ENCODE data around the gene GET3.
"Not testable (repeated sequence)": the region's sequence is repeated elsewhere in the genome, so short reads cannot be mapped to it uniquely, and the experiment has no call there.

GET3 gene

DNA sequence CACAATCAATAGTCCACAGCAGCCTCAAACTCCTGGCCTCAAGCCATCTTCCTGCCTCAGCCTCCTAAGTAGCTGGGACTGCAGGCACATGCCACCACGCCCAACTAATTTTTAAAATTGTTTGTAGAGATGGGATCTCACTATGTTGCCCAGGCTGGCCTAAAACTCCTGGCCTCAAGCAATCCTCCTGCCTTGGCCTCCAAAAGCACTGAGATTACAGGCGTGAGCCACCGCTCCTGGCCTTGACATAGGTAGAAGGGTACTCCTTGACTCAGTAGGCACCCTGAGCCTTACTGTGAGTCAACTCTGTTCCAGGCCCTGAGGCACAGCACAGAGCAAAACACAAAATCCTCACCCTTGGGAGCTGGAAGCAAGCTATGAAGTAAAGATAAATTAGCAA is 21.4 kb upstream of the GET3 start:
- DNase-seq (ENCODE audit: low read depth in 3 of 3) = no peak

DNA sequence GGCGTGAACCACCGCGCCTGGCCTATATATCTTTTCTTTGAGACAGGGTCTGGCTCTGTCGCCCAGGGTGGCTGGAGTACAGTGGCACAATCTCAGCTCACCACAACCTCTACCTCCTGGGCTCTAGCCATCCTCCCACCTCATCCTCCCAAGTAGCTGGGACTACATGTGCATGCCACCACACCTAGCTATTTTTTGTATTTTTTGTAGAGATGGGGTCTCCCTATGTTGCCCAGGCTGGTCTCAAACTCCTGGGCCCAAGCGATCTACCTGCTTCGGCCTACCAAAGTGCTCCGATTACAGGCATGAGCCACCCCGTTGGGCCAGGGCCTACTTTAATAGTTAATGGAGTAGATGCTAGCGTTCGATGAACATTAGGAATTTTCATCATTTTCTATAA is 17.0 kb upstream of the GET3 start:
- no peak for DNase-seq (ENCODE audit: low read depth in 3 of 3)

DNA sequence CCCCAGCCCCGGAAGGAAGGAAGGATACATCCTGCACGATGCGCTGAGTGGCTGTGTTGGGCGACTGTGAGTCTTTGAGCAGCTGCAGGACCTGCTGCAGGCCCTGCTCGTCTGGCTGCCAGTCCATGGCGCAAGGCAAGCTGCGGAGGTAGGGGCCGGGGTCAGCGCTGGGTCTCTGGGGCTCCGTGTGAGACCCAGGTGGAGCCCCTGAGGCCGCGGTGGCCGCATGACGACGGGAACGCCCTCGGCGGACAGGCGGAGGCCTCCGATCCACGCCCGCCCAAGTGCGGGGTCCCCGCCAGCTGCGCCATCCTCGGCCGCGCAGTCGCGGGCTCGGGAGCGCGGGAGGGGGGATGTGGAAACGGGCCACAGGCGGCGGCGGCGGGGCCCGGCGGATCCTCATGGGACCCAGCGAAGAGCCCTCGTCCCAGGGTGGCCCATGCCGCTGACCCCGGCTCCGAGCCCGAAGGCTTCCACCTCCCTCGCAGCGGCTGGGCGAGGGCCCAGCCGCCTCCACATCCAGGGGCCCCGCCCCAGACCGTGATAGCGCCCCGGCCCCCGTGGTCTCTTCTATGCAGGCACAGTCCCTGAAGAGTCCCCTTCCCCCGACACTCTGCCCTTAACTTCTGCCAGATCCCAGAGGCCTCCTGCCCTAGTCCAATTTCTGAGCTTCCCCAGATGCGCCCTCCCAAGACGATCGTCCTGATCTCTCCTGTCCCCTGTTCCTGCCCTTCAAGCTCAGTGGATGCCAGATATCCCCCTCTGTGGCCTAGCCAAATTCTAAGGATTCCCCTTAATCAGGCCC is 16.2 kb upstream of the GET3 start:
- DNase-seq (ENCODE audit: low read depth in 3 of 3) = no peak

DNA sequence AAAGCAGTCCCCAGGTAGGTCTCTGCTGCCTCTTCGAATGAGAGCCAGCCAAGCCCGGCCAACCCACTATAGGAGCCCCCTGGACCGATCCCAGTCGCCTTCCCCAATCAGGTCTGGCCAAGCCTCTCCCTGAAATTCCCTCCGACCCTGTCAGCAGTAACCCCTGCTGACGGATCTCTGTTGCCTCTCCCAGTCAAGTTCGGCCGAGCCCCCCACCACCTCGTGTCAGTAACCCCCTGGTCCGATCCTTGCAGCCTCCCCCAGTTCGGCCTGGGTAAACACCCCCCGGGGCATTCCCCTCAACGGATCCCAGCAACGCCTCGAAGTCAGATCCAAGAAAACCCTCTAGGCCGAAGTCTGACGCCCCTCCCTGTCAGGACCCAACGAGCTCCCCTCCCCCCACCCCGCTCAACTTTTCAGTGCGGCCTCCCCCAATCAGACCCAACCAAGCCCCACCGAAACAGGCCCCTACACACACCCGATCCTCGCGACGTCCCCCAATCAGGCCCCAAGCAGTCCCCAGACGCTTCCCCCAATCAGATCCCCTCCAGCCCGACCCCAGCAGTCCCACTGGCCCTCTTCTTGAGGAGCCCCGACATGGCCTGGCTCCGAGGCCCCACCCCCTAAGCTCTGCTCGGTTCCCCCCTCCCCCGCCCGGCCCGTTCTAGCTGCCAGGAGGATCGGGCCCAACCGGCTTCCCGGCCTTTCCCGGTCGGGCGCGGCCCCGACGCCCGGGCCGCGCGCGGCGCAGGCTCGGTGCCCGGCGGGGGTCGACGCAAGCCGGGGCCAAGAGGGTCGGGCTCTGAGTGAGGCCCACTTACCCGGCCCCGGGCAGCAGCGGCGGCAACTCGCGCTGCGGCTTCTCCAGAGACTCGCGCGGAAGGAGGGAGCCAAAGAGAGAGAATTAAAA is 15.4 kb upstream of the GET3 start:
- peak in 1 of 3 donors; percentile 62 for DNase-seq (ENCODE audit: low read depth in 3 of 3)

DNA sequence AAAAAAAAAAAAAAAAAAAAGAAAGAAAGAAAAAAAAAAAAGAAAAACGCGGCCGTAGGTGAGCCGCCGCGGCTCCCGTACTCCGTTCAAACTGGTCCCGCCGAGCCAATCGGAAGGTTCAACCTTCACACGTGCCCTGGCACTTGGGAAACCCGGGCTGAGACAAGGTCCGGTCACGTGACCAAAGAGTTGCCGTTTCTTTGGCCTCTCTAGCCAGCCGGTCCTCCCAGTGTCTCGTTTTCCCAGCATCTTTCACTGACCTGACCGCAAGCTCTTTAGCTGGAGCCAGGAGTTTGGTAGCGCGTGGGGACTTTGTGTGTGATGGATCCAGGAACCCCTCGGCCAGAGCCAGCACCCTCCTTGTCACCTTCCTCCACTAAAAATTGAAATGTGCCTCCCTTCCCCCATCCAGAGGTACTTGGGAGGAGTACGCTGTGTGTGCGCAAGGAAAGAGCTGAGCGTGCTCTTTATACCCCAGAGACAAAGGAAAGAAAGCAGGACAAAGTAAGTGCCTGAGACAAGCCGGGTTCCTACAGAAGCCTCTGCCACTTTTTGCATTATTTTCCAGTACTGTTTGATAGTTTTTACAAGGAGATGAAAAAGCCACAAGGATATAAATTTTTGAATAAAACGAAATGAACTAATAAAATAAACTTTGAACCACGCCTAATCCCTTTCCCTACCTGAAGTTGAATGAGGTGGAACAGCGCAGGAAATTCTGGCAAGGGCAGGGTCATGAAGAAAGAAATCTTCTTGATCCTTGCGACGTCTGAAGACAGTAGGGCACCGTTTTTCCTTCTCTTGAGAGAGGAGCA is 14.5 kb upstream of the GET3 start:
- peak; percentile 84 to 92 (median 91) for DNase-seq (ENCODE audit: low read depth in 3 of 3)

DNA sequence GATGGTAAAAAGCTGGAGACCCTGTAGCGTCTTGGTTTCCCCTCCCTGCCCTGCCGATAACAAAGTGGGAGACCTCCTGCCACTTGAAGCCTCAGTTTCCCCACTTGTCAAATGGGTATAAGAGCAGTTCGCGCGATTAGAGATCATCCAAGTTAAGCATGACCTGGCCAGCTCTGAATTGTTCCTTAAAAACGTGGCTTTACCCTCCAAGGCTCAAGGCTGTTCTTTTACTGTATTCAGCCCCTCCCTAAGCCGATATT is 14.0 kb upstream of the GET3 start:
- no peak for DNase-seq (ENCODE audit: low read depth in 3 of 3)

DNA sequence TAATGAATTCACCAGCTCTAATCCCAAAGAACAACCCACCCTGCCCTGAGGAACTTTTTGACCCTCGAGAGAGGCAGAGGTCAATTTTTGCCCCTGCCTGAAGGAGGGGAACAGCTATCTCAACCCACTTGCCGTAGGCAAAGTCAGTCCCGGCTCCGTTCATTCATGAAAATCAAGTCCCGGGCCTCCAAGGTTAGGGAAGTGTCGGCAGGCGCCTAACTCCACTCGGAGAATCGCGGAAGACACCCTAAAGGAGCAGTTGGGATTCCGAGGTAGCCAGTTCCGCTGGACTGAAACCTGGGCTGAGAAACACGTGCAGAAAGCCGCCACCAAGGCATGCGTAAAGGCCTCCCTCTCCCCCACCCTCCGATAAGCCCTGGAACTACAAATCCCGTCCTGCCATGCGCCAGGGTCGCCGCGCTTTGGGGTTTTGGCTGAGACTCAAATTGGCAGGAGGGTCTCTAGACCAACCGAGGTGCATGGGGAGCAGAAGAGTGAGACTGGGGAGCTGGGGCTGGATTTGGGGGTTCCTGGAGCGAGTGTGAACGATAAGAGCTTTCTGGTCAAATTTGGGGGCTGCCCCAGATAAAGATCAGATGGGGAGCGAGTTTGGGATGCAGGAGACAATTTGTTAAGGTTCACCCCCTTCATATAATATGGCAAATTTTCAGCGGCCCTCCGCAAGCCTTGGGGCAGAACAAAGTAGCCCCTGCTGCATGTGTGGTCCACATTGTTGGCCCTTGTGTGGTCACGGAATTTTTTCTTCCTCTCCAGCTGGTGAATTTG is 13.5 kb upstream of the GET3 start, which contains the start of gene TNPO2:
TSS of gene TNPO2 (minus strand) at position 292 of the 786 bp plus-strand sequence. CDS start 2,955 bp downstream, outside the sequence.
- peak; percentile 41 to 73 (median 63) for DNase-seq (ENCODE audit: low read depth in 3 of 3)

DNA sequence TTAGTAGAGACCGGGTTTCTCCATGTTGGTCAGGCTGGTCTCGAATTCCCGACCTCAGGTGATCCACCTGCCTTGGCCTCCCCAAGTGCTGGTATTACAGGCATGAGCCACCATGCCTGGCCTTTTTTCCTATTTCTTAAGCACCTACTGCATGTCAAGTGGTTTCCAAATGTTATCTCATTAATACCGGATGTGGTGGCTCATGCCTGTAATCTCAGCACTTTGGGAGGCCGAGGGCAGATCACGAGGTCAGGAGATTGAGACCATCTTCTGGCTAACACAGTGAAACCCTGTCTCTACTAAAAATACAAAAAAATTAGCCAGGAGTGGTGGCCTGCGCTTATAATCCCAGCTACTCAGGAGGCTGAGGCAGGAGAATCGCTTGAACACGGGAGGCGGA is 11.7 kb upstream of the GET3 start:
- DNase-seq (ENCODE audit: low read depth in 3 of 3) = not testable (repeated sequence)

DNA sequence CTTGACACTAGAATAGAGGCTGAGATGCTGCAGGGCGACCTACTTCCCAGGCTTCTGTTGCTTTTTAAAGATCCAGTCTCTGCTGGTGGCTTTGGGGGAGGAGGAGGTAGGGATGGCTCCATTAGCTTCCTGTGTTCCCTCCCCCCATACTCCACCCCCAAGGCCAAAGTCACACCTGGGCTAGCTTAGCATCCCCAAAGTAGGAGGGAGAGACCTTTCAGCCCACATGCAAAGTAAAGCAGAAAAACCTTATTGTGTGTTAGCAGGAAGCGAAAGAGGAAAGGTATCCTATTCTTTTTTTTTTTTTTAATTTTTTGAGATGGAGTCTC is 10.3 kb upstream of the GET3 start:
- no peak for DNase-seq (ENCODE audit: low read depth in 3 of 3)

DNA sequence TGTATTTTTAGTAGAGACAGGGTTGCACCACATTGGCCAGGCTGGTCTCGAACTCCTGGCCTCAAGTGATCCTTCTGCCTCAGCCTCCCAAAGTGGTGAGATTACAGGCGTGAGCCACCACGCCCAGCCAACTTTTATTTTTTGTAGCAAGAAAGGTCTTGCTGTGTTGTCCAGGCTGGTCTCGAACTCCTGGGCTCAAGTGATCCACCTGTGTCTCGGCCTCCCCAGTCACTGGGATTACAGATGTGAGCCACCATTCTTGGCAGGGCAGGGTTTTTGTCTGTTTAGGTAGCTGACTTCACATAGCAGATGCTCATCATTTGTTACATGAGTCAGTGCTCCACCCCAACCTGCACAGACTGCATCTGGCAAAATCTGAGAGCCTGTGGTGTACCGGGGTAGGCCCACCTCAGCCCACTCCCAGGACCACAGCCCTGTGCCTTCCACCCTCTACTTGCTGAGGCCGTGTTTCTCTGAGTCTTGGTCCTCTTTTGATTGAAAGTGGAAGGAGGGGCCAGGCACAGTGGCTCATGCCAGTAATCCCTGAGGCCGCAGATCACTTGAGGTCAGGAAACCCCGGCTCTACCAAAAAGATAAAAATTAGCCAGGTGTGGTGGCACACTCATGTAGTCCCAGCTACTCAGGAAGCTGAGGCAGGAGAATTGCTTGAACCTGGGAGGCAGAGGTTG is 9.4 kb upstream of the GET3 start:
- DNase-seq (ENCODE audit: low read depth in 3 of 3) = no peak

DNA sequence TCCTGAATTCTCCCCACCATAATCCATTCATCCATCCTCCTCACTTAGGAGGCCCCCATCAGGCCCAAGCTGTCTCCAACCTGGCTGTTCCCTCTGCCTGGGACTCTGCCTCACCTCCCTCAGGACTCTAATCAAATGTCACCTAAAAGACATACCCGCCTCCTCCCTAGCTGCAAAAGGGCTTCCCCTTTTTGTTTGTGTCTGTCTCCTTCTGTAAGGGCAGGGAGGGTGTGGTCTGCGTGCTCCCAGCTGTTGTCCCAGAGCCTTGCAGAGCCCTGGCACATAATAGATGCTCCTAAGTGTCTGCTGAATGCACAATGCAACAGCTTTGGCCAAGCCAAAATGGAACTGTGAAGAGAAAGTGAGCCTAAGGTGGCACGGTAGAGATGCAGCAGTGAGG is 7.2 kb upstream of the GET3 start:
- no peak for DNase-seq (ENCODE audit: low read depth in 3 of 3)

DNA sequence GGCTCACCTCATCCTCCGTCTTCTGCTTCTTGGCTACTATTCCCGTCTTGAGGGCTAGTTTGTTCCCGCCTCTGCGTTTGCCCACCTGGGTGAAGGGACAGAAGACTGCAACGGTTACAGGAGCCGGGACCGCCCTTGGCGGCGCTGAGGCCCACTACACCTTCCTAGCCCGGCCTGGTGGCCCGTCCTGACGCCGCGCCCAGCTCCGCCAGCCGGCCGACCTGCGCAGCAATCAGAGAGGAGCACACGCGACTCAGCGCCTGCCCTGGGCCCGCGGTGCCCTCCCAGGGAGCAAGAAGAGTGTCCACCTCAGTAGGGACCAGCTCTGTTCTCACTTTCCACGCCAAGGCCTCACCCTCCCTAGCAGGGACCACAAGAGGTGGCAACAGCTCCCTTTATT is 6.0 kb upstream of the GET3 start:
- no peak for DNase-seq (ENCODE audit: low read depth in 3 of 3)

DNA sequence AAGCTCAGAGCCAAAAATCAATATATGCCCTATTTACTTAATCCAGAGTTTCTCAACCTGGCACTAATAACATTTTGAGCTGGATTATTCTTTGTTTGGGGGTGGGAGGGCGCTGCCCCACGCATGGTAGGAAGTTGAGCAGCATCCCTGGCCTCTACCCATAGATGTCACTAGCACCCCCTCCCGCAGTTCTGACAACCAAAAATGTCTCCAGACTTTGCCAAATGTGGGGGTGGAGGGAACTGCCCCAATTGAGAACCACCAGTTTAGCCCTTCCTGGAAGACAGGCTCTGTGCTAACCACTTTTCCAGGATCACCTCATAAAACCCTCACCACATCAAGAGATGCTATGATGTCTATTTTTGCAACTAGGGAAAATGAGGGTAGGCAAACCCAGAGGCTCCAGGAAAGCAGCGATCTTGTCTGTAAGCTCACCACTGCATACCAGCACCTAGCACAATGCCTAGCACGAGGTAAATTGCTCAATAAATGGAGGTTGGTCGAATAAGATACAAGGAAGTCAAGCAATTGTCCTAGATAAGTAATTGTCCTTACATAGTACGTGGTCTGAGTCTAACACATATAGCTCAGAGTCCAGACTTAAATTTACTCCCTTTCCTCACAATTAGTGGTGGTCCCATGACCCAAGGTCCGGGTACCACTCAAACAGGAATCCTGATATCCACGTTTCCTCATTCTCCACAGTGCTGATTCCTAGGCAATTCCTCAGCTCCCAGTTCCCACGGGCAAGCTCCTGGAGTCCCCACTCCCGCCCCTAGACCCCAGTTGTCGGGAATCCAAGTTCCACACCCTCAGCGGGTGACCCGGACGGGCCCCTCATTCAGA is 3.7 kb upstream of the GET3 start:
- DNase-seq (ENCODE audit: low read depth in 3 of 3) = peak in 2 of 3 donors; percentile 54

DNA sequence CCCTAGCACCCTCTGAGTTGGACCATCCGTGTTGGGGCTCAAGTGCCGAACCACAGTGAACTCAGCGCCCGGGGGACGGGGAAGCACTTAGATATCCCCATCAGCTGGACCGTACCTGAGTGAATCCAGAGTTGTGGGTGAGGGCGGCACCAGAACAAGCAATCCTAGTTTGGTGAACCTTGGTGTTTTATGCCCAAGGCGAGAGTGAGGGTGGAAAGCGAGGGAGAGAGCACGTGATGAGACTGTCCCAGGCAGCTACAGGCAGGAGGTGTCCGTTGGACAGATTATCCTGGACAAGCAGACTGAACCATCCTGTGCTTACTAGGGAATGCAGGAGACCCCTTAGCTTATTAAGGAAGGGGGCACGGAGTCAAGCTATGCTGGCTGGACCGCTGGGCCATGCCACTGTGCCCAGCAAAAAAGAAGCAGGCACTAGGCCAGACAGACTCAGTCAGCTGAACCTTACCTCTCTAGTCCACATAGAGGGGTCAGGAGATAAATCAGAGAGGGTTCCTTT is 596 bp downstream of the GET3 start:
- no peak for DNase-seq (ENCODE audit: low read depth in 3 of 3)

DNA sequence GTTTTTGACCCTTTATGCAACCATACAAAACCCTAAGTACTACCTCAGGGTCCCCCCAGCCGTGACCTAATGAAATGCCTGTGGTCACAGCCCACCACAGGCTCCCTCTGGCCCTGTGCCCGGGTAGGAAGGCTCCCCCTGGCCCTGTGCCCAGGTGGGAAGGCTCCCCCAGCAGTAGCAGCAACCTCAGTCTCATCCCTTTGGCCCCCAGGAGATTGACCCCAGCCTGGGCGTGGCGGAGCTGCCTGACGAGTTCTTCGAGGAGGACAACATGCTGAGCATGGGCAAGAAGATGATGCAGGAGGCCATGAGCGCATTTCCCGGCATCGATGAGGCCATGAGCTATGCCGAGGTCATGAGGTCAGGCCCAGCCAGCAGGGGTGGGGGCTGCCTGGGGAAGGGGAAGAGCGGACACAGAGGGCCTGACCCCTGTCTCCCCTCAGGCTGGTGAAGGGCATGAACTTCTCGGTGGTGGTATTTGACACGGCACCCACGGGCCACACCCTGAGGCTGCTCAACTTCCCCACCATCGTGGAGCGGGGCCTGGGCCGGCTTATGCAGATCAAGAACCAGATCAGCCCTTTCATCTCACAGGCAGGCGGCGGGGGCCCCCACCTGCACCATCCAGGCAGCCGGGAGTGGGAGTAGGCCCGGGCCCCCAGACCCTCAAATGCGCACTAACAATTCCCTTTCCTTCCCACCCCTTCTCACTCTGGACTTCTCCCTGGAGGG is 8.0 kb downstream of the GET3 start:
- DNase-seq (ENCODE audit: low read depth in 3 of 3) = no peak

DNA sequence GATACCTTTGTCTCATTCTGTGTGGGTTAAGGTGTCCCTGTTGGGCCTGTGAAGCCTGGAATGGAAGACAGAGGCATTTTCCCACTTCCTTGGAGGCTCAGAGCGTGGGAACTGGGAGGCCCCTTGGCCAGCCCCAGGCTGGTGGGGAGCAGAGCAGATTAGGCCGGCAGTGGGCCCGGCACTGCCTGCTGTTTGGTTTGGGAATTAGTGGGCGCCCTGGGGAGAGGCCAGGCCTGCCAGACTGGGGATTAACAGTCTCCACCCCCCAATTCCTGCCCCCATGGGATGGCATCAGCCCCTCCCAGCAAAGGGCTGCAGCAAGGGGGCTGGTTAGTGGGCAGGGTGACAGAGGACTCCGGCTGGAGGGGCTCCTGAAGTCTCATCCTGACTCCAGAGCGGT is 11.2 kb downstream of the GET3 start:
- DNase-seq (ENCODE audit: low read depth in 3 of 3) = no peak

DNA sequence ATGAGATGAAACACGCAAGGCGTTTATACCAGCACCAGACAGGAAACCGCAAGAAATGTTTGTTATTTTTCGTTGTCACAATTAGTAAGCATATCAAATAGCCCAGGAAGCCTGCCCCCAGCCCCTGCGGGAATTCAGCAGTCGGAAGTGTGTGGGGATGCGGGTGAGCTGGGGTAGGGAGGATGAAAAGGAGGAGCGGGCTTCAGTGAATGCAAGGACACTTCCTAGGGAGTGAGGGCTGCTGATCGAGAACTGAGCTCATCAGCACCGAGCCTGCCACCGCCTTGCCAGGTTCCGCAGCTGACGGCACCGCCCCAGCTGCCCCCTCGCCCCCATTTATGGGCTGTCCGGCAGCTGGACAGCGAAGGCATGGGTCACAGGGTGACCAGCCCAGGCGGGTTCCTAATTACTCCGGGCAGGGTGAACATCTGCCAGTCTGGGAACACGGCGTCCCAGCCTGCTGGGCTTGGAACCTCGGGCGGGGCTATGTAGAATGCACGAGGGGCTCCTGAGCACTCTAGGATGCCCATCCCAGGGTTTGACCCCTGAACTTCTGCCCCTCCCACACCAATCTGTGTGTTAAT is 12.7 kb downstream of the GET3 start:
- DNase-seq (ENCODE audit: low read depth in 3 of 3) = no peak

DNA sequence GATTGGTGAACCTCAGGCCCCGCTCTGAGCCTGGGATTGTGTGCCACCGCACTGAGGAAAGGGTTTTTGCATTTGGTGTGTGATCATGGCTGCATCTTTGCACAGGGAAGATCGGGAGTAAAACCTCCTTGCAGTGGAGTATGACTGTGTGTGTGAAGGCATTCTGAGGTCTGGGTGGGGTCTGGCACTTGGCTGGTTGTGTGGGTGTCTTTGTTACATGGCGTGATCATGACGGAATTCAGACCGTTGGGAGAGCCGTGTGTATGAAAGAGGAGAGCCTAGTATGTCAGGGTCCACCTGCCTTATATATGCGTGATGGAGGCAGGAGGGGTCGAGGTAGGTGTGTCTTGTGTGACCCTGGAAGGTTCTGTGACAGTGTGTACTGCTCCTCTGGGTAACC is 13.6 kb downstream of the GET3 start:
- no peak for DNase-seq (ENCODE audit: low read depth in 3 of 3)

DNA sequence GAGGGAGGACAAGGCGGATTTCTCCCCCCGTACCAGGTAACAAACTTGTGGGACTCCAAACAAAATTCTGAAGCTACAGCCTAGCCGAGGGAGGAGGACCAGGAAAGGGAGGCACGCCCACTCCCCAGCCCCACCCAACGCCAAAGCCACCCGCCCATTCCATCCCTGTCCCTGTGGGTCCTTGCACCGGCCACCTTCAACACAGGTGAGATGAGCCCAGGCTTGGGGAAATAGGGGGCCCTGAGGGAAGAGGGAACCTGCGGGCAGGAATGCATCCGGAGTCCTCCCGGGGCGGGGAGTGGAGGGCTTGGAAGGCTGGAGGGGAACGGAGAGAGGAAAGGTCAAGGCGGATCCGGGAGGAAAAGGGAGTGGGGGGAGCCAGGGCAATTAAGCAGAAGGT is 14.3 kb downstream of the GET3 start, which contains the start of gene BEST2:
TSS of gene BEST2 (plus strand) at position 157 of the 400 bp plus-strand sequence. CDS start 802 bp downstream, outside the sequence.
- no peak for DNase-seq (ENCODE audit: low read depth in 3 of 3)

Measured in stimulated activated CD4-positive, alpha-beta T cell treated with anti-CD3 and anti-CD28 coated beads, TNF-alpha, amount 100 ng/mL, for 48 hours (primary cell).